ENCODE results near the gene HK2. TPM values are rescaled to one million over a fixed set of nuclear protein-coding genes. Genes with fewer than 3 reads are reported as not detected.
"Not testable (repeated sequence)": the region's sequence is repeated elsewhere in the genome, so short reads cannot be mapped to it uniquely, and the experiment has no call there.

The HK2 gene
- total RNA-seq, 1 donor from 2014 or later, result 23.2 TPM

DNA sequence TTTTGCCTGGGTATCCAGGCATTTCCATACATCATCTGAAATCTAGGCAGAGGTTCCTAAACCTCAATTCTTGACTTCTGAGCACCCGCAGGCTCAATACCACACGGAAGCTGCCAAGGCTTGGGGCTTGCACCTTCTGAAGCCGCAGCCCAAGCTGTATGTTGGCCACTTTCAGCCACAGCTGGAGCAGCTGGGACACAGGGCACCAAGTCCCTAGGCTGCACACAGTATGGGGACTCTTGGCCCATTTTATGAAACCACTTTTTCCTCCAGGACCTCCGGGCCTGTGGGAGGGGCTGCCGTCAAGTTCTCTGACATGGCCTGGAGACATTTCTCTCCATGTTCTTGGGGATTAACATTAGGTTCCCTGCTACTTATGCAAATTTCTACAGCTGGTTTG lies 72.5 kb downstream of the HK2 start:
- Mint-ChIP-seq H3K27ac (ENCODE audit: unreplicated experiment) (no peak overlapping the region), H3K4me3 (ENCODE audit: unreplicated experiment) (no peak overlapping the region), H3K36me3 (ENCODE audit: low read depth, unreplicated experiment) (peaks cover 6% of the 10 kb centered on the region), H3K27me3 (ENCODE audit: unreplicated experiment) (no peaks in the 10 kb centered on the region), H3K9me3 (ENCODE audit: unreplicated experiment) (no peaks in the 10 kb centered on the region), H3K4me1 (ENCODE audit: unreplicated experiment) (peaks cover 2% of the 10 kb centered on the region)
- DNase-seq (ENCODE audit: low spot score), result no peak
- TF ChIP-seq, protein P1, sequence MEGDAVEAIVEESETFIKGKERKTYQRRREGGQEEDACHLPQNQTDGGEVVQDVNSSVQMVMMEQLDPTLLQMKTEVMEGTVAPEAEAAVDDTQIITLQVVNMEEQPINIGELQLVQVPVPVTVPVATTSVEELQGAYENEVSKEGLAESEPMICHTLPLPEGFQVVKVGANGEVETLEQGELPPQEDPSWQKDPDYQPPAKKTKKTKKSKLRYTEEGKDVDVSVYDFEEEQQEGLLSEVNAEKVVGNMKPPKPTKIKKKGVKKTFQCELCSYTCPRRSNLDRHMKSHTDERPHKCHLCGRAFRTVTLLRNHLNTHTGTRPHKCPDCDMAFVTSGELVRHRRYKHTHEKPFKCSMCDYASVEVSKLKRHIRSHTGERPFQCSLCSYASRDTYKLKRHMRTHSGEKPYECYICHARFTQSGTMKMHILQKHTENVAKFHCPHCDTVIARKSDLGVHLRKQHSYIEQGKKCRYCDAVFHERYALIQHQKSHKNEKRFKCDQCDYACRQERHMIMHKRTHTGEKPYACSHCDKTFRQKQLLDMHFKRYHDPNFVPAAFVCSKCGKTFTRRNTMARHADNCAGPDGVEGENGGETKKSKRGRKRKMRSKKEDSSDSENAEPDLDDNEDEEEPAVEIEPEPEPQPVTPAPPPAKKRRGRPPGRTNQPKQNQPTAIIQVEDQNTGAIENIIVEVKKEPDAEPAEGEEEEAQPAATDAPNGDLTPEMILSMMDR (IDR thresholded peaks at IDR 0.05; ENCODE audit: unreplicated experiment), result no peak

DNA sequence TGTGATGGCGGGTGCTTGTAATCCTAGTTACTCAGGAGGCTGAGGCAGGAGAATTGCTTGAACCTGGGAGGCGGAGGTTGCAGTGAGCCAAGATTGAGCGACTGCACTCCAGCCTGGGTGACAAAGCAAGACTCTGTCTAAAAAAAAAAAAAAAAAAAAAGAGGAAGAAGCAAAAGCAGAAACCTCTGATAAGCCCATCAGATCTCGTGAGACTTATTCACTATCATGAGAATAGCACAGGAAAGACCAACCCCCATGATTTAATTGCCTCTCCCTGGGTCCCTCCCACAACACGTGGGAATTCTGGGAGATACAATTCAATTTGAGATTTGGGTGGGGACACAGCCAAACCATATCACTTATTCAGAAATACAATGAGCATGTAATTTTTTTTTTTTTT lies 73.6 kb downstream of the HK2 start:
- H3K9me3 Mint-ChIP-seq (ENCODE audit: unreplicated experiment); H3K4me3 Mint-ChIP-seq (ENCODE audit: unreplicated experiment); DNase-seq (ENCODE audit: low spot score); H3K27me3 Mint-ChIP-seq (ENCODE audit: unreplicated experiment); H3K27ac Mint-ChIP-seq (ENCODE audit: unreplicated experiment); H3K4me1 Mint-ChIP-seq (ENCODE audit: unreplicated experiment); H3K36me3 Mint-ChIP-seq (ENCODE audit: low read depth, unreplicated experiment): not testable (repeated sequence)

DNA sequence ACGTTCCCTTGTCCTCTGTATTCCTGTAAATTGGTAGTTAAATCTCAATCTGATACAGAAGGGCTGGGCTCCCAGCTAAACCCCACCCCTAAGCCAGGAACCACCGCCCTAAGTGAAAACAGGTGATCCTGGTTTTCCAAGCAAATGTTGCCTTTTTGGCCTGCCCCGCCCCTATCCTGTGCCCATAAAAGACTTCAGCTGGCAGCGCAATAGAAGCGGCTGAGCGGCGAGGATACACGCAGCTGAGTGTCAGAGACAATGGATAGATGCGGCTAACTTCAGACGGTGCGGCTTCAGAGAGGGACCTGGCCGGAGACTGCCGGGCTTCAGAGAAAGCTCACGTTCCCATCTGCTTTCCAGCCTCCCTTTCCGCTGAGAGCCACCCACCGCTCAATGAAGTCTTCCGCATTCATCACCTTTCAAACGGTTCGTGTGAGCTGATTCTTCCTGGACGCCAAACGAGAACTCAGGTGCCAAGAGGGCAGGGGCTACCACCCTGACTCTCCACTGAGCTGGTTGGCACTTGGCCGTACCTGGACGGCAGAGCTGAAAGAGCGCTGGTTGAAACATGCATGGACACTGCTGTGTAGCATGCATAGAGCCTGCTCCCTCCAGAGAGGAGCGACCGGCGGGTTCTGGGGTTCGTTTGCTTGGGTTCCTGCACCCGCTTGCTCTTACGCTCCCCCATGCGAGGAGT lies 75.0 kb downstream of the HK2 start:
- Mint-ChIP-seq H3K4me3 (ENCODE audit: unreplicated experiment) (no peak overlapping the region), H3K27me3 (ENCODE audit: unreplicated experiment) (no peaks in the 10 kb centered on the region), H3K9me3 (ENCODE audit: unreplicated experiment) (no peaks in the 10 kb centered on the region), H3K36me3 (ENCODE audit: low read depth, unreplicated experiment) (peaks cover 6% of the 10 kb centered on the region), H3K27ac (ENCODE audit: unreplicated experiment) (no peak overlapping the region), H3K4me1 (ENCODE audit: unreplicated experiment) (no peaks in the 10 kb centered on the region)
- TF ChIP-seq, protein P1 (IDR thresholded peaks at IDR 0.05; ENCODE audit: unreplicated experiment), result no peak
- no peak for DNase-seq (ENCODE audit: low spot score)

DNA sequence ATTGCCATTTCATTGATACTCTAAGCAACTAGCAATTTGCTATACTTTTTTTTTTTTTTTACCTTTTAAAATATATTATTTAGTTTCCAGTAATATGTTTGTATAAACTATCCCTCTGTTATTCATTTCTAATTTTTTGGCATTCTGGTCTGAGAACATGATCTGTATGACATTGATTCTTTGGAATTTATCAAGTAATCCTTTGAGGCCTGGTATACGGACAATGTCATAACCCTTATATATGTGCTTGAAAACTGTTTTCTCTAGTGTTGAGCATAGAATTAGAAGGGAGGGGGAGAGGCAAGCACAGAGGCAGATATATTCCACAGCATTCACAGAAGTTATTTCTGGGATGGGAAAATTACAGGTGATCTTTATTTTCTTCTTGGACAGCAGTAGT lies 76.3 kb downstream of the HK2 start:
- H3K27ac Mint-ChIP-seq (ENCODE audit: unreplicated experiment), result no peak overlapping the region

DNA sequence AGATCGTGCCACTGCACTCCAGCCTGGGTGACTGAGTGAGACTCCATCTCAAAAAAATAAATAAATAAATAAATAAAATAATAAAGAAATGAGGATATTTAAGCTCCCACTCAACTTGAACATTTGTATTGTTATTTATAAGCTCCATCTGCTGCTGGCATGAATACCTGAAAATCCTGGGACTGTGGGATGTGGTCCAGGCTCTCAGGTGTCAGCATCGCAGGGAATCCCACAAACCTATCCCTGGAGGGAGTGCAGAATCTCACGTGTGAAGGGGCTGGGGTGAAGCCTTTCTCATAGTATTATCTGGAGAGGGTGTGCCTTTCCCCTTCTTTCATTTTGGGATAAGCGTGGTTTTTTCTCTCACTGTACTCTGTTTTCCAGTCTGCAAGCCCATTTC lies 77.1 kb downstream of the HK2 start:
- DNase-seq (ENCODE audit: low spot score), result no peak
- Mint-ChIP-seq H3K4me3 (ENCODE audit: unreplicated experiment) (no peak overlapping the region), H3K27ac (ENCODE audit: unreplicated experiment) (no peak overlapping the region), H3K9me3 (ENCODE audit: unreplicated experiment) (no peaks in the 10 kb centered on the region), H3K27me3 (ENCODE audit: unreplicated experiment) (peaks cover 2% of the 10 kb centered on the region), H3K4me1 (ENCODE audit: unreplicated experiment) (no peaks in the 10 kb centered on the region), H3K36me3 (ENCODE audit: low read depth, unreplicated experiment) (peaks cover 6% of the 10 kb centered on the region)
- TF ChIP-seq, protein P1 (IDR thresholded peaks at IDR 0.05; ENCODE audit: unreplicated experiment), result no peak

More for the DNA sequence above, 76.3 kb downstream of the HK2 start:
- H3K4me1 Mint-ChIP-seq (ENCODE audit: unreplicated experiment), result no peaks in the 10 kb centered on the region
- no peaks in the 10 kb centered on the region for H3K9me3 Mint-ChIP-seq (ENCODE audit: unreplicated experiment)
- no peak overlapping the region for H3K4me3 Mint-ChIP-seq (ENCODE audit: unreplicated experiment)
- peaks cover under 1% of the 10 kb centered on the region for H3K27me3 Mint-ChIP-seq (ENCODE audit: unreplicated experiment)
- DNase-seq (ENCODE audit: low spot score), result no peak
- TF ChIP-seq, protein P1 (IDR thresholded peaks at IDR 0.05; ENCODE audit: unreplicated experiment), result no peak
- H3K36me3 Mint-ChIP-seq (ENCODE audit: low read depth, unreplicated experiment), result peaks cover 6% of the 10 kb centered on the region

Measured in endothelial cell (in vitro differentiated cells).